IMR-90 (cell line): Measurements from ENCODE around the gene SLC25A51. TPM values are rescaled to one million over a fixed set of nuclear protein-coding genes. Genes with fewer than 3 reads are reported as not detected.

Experiments
- ATAC-seq: fragments of 200-7000 bp; cut with Tn5 transposase; 2 replicates; pipeline ENCODE4 v1.9.1; 2020; ENCODE audit warnings: low read depth, mild to moderate bottlenecking, moderate library complexity
- BruUV-seq: library from RNA; stranded (reverse); fragments of 400-500 nt; replicated peaks from 2 replicates; lab custom pipeline; 2021; lab: Mats Ljungman, UMichigan
- CTCF ChIA-PET: fragments of 300-600 bp; formaldehyde crosslinking; extraction: SDS; loops from one replicate; lab custom pipeline; 2021; ENCODE audit warnings: antibody characterized with exemption; lab: Yijun Ruan, JAX
- POLR2A ChIA-PET: fragments of 300-600 bp; sonication (Branson Sonifier 250); formaldehyde crosslinking; loops from one replicate; lab custom pipeline; 2022; ENCODE audit warnings: antibody characterized with exemption; ENCODE audit not compliant: unreplicated experiment; lab: Charles Lee
- DNase-seq: peaks from one replicate; pipeline ENCODE4 v3.0.0; 2013
- H2AFZ ChIP-seq: replicated peaks from 2 replicates; pipeline ENCODE3; 2013; ENCODE audit warnings: low read length, mild to moderate bottlenecking; ENCODE audit not compliant: poor library complexity
- H2AK5ac ChIP-seq: 2 replicates; pipeline ENCODE4 v1.6.1; 2013; ENCODE audit warnings: low read depth, low read length, inconsistent platforms
- H2AK9ac ChIP-seq: replicated peaks from 2 replicates; pipeline ENCODE3; 2013; ENCODE audit warnings: mild to moderate bottlenecking, low read depth, low read length, moderate library complexity; ENCODE audit not compliant: poor library complexity
- H2BK120ac ChIP-seq: 2 replicates; pipeline ENCODE4 v1.6.1; 2013; ENCODE audit warnings: low read depth, low read length, inconsistent platforms
- H2BK15ac ChIP-seq: 3 replicates; pipeline ENCODE4 v1.6.1; 2013; ENCODE audit warnings: low read depth, low read length, inconsistent platforms
- H2BK20ac ChIP-seq: 2 replicates; pipeline ENCODE4 v1.6.1; 2013; ENCODE audit warnings: low read depth, mild to moderate bottlenecking, inconsistent platforms, low read length, moderate library complexity
- H2BK5ac ChIP-seq: 2 replicates; pipeline ENCODE4 v1.6.1; 2013; ENCODE audit warnings: mild to moderate bottlenecking, low read depth, low read length, inconsistent platforms; ENCODE audit not compliant: poor library complexity, severe bottlenecking
- H3K14ac ChIP-seq: replicated peaks from 2 replicates; pipeline ENCODE4 v1.6.1; 2013; ENCODE audit warnings: low read depth, low read length, inconsistent platforms
- H3K18ac ChIP-seq: 2 replicates; pipeline ENCODE4 v1.6.1; 2013; ENCODE audit warnings: low read depth, low read length, control low read depth
- H3K23ac ChIP-seq: 2 replicates; pipeline ENCODE4 v1.6.1; 2013; ENCODE audit warnings: low read depth, low read length, inconsistent platforms
- H3K27ac ChIP-seq: 2 replicates; pipeline ENCODE4 v1.5.1; 2013; ENCODE audit warnings: mild to moderate bottlenecking, control low read depth, low read length; ENCODE audit not compliant: insufficient read depth
- H3K27me3 ChIP-seq: 2 replicates; pipeline ENCODE4 v1.6.1; 2013; ENCODE audit warnings: low read length; ENCODE audit not compliant: control insufficient read depth, insufficient read depth
- H3K36me3 ChIP-seq: 2 replicates; pipeline ENCODE4 v1.6.1; 2013; ENCODE audit warnings: low read length, mixed read lengths; ENCODE audit not compliant: control insufficient read depth, insufficient read depth
- H3K4ac ChIP-seq: 2 replicates; pipeline ENCODE4 v1.6.1; 2013; ENCODE audit warnings: low read depth, low read length, inconsistent platforms
- H3K4me1 ChIP-seq: 2 replicates; pipeline ENCODE4 v1.6.1; 2013; ENCODE audit warnings: low read length, mixed read lengths; ENCODE audit not compliant: control insufficient read depth, insufficient read depth
- H3K4me2 ChIP-seq: 2 replicates; pipeline ENCODE4 v1.6.1; 2013; ENCODE audit warnings: low read depth, mild to moderate bottlenecking, control low read depth, low read length, moderate library complexity
- H3K4me3 ChIP-seq: 2 replicates; pipeline ENCODE4 v1.5.1; 2013; ENCODE audit warnings: low read depth, mild to moderate bottlenecking, control low read depth, low read length, moderate library complexity; ENCODE audit not compliant: insufficient read depth
- H3K56ac ChIP-seq: 2 replicates; pipeline ENCODE4 v1.6.1; 2013; ENCODE audit warnings: low read length, inconsistent platforms; ENCODE audit not compliant: insufficient read depth; ENCODE audit errors: extremely low read depth
- H3K79me1 ChIP-seq, 2 experiments: 2 replicates each; pipeline ENCODE4 v1.6.1; 2013; ENCODE audit warnings: low read length in 2 of 2, inconsistent platforms in 1 of 2, low read depth in 1 of 2
- H3K9ac ChIP-seq: 2 replicates; pipeline ENCODE4 v1.6.1; 2013; ENCODE audit warnings: low read depth, low read length, control low read depth
- H3K9me1 ChIP-seq: 2 replicates; pipeline ENCODE4 v1.6.1; 2013; ENCODE audit warnings: low read length, inconsistent platforms; ENCODE audit not compliant: insufficient read depth
- H3K9me3 ChIP-seq: 2 replicates; pipeline ENCODE4 v1.6.1; 2013; ENCODE audit warnings: low read length; ENCODE audit not compliant: control insufficient read depth, insufficient read depth
- H4K20me1 ChIP-seq: 2 replicates; pipeline ENCODE4 v1.6.1; 2013; ENCODE audit warnings: low read length, inconsistent platforms; ENCODE audit not compliant: insufficient read depth
- H4K5ac ChIP-seq: 2 replicates; pipeline ENCODE4 v1.6.1; 2013; ENCODE audit warnings: mild to moderate bottlenecking, low read depth, low read length, control low read depth
- H4K8ac ChIP-seq, 2 experiments: 2 replicates each; pipeline ENCODE4 v1.6.1; 2013; ENCODE audit warnings: low read depth in 2 of 2, low read length in 2 of 2, control low read depth in 1 of 2, inconsistent platforms in 1 of 2
- H4K91ac ChIP-seq: 2 replicates; pipeline ENCODE4 v1.6.1; 2013; ENCODE audit warnings: low read depth, low read length, inconsistent platforms; ENCODE audit not compliant: insufficient read depth
- BHLHE40 ChIP-seq: fragments of 150-350 bp; IDR thresholded peaks from 2 replicates; pipeline ENCODE4 v1.6.1; 2016; ENCODE audit warnings: mild to moderate bottlenecking, low read depth, low read length
- CEBPB ChIP-seq: IDR thresholded peaks from 2 replicates; pipeline ENCODE4 v1.6.1; 2012; ENCODE audit warnings: low read depth, low read length, improper control_type of control experiment
- CHD1 ChIP-seq: IDR thresholded peaks from 2 replicates; pipeline ENCODE4 v1.6.1; 2012; ENCODE audit warnings: low read depth, low read length, improper control_type of control experiment
- FOS ChIP-seq: fragments of 150-350 bp; IDR thresholded peaks from 2 replicates; pipeline ENCODE4 v1.6.1; 2016; ENCODE audit warnings: low read depth, low read length
- MAFK ChIP-seq: IDR thresholded peaks from 2 replicates; pipeline ENCODE4 v1.6.1; 2012; ENCODE audit warnings: low read depth, low read length, improper control_type of control experiment
- MAZ ChIP-seq: IDR thresholded peaks from 2 replicates; pipeline ENCODE4 v1.6.1; 2012; ENCODE audit warnings: low read depth, mild to moderate bottlenecking, low read length, improper control_type of control experiment, moderate library complexity, borderline replicate concordance
- MXI1 ChIP-seq: IDR thresholded peaks from 2 replicates; pipeline ENCODE4 v1.6.1; 2012; ENCODE audit warnings: low read depth, mild to moderate bottlenecking, low read length, moderate library complexity, borderline replicate concordance
- NFE2L2 ChIP-seq: fragments of 150-350 bp; IDR thresholded peaks from 2 replicates; pipeline ENCODE4 v1.6.1; 2016; ENCODE audit warnings: low read depth, mild to moderate bottlenecking, low read length
- POLR2A ChIP-seq: IDR thresholded peaks from 2 replicates; pipeline ENCODE4 v1.6.1; 2012; ENCODE audit warnings: mild to moderate bottlenecking, low read depth, low read length
- RAD21 ChIP-seq: IDR thresholded peaks from 2 replicates; pipeline ENCODE4 v1.6.1; 2012; ENCODE audit warnings: low read length, improper control_type of control experiment
- RCOR1 ChIP-seq: IDR thresholded peaks from 2 replicates; pipeline ENCODE4 v1.6.1; 2012; ENCODE audit warnings: mild to moderate bottlenecking, low read length, improper control_type of control experiment; ENCODE audit not compliant: insufficient replicate concordance
- RFX5 ChIP-seq: IDR thresholded peaks from 2 replicates; pipeline ENCODE4 v1.8.0; 2012; ENCODE audit warnings: low read depth, mild to moderate bottlenecking, low read length, moderate library complexity
- SMC3 ChIP-seq: fragments of 150-350 bp; IDR thresholded peaks from 2 replicates; pipeline ENCODE4 v1.6.1; 2016; ENCODE audit warnings: low read depth, mild to moderate bottlenecking, antibody characterized with exemption, low read length, moderate library complexity
- USF2 ChIP-seq: fragments of 150-350 bp; IDR thresholded peaks from 2 replicates; pipeline ENCODE4 v1.6.1; 2017; ENCODE audit warnings: mild to moderate bottlenecking, antibody characterized with exemption, low read length, low read depth
- dilution Hi-C: fragments of 300-500 bp; cut with HindIII; formaldehyde crosslinking; loops from one replicate; pipeline ENCODE4 v1.14.3; 2018; ENCODE audit warnings: low sequenced_read_pairs; ENCODE audit not compliant: unreplicated experiment
- in situ Hi-C: fragments of 300-500 bp; cut with MboI; formaldehyde crosslinking; loops from 3 replicates; pipeline ENCODE4 v1.14.3; 2019; ENCODE audit warnings: low sequenced_read_pairs, inconsistent platforms, mixed read lengths
- intact Hi-C: fragments of 100-400 bp; cut with micrococcal nuclease; formaldehyde crosslinking; loops from 2 replicates; pipeline ENCODE4 v1.10.0; 2022
- polyA plus RNA-seq, 3 experiments: library from polyadenylated mRNA; depleted of rRNA; stranded (reverse); fragments of >200 nt; gene quantifications; 2 replicates each; pipeline ENCODE4 v1.2.3, GENCODE V29; 2012; ENCODE audit warnings: low replicate concordance in 1 of 3
- total RNA-seq: library from RNA; depleted of rRNA; stranded (reverse); fragments of >200 nt; gene quantifications from 2 replicates; pipeline ENCODE4 v1.2.3, GENCODE V29; 2012
- TF ChIP-seq, protein P1 (sequence below): fragments of 150-350 bp; IDR thresholded peaks from 2 replicates; pipeline ENCODE4 v1.6.1; 2016; ENCODE audit warnings: low read depth, mild to moderate bottlenecking, low read length, moderate library complexity, borderline replicate concordance
- TF ChIP-seq, protein P2 (sequence below): conservative IDR thresholded peaks from 2 replicates; pipeline ENCODE4 v1.5.1; 2012; ENCODE audit warnings: mild to moderate bottlenecking, low read depth, low read length, improper control_type of control experiment

The SLC25A51 gene
- total and polyA plus RNA-seq, 2 of the 4 experiments (the other 2 are of a cell fraction): 14.1 to 81.6 TPM

DNA sequence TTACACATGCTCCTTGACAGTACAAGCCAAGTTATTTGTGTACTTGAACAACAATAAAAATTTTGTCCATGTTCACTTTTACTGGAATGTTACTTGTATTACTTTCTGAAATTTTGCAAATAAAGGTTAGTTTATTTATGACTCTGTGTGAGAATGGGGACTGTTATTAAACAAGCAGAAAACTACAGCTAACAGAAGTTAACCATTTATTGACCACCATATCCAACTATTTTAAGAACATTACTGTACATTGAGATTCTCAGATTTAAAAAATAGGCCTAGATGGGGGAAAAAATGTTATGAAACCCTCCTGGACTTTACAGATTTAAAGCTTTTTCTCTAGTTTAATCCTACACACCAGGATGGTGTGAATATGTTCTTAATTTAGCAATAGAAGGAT, 1.8 kb downstream of the SLC25A51 start:
- Histone ChIP-seq H2BK15ac (no peak overlapping the region), H3K27me3 (no peaks in the 10 kb centered on the region), H3K79me1 (peaks cover 13 to 37% of the 10 kb centered on the region in 2 experiments), H2AFZ (no peak overlapping the region), H3K56ac (no peak overlapping the region), H2AK5ac (no peak overlapping the region), H4K8ac (no peak overlapping the region), H4K20me1 (no peaks in the 10 kb centered on the region), H3K9ac (no peak overlapping the region), H3K36me3 (peaks cover 6% of the 10 kb centered on the region; the same call in 1 of the 2 replicates), H2BK5ac (no peak overlapping the region), H4K91ac (no peak overlapping the region), H3K9me1 (peaks cover 10% of the 10 kb centered on the region), H3K4me1 (peaks cover 14% of the 10 kb centered on the region), H2BK20ac (no peak overlapping the region), H3K14ac (no peak overlapping the region), H3K18ac (no peak overlapping the region), H3K4me2 (peak overlapping the region; percentile 4; the same call in 1 of the 2 replicates), H3K4ac (no peak overlapping the region), H3K4me3 (no peak overlapping the region), H3K9me3 (no peaks in the 10 kb centered on the region), H4K5ac (no peak overlapping the region), H3K27ac (no peak overlapping the region), H2AK9ac (no peak overlapping the region), H3K23ac (no peak overlapping the region), H2BK120ac (no peak overlapping the region)
- POLR2A ChIA-PET: no interaction called here
- DNase-seq: no peak
- TF ChIP-seq, protein P1, sequence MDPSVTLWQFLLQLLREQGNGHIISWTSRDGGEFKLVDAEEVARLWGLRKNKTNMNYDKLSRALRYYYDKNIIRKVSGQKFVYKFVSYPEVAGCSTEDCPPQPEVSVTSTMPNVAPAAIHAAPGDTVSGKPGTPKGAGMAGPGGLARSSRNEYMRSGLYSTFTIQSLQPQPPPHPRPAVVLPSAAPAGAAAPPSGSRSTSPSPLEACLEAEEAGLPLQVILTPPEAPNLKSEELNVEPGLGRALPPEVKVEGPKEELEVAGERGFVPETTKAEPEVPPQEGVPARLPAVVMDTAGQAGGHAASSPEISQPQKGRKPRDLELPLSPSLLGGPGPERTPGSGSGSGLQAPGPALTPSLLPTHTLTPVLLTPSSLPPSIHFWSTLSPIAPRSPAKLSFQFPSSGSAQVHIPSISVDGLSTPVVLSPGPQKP: no peak
- TF ChIP-seq MAZ (no peak), MXI1 (no peak), BHLHE40 (no peak), SMC3 (no peak), MAFK (no peak), RCOR1 (no peak), RAD21 (no peak), NFE2L2 (no peak), USF2 (no peak), CEBPB (no peak), FOS (no peak), POLR2A (no peak), CHD1 (no peak), RFX5 (no peak)
- TF ChIP-seq, protein P2, sequence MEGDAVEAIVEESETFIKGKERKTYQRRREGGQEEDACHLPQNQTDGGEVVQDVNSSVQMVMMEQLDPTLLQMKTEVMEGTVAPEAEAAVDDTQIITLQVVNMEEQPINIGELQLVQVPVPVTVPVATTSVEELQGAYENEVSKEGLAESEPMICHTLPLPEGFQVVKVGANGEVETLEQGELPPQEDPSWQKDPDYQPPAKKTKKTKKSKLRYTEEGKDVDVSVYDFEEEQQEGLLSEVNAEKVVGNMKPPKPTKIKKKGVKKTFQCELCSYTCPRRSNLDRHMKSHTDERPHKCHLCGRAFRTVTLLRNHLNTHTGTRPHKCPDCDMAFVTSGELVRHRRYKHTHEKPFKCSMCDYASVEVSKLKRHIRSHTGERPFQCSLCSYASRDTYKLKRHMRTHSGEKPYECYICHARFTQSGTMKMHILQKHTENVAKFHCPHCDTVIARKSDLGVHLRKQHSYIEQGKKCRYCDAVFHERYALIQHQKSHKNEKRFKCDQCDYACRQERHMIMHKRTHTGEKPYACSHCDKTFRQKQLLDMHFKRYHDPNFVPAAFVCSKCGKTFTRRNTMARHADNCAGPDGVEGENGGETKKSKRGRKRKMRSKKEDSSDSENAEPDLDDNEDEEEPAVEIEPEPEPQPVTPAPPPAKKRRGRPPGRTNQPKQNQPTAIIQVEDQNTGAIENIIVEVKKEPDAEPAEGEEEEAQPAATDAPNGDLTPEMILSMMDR: no peak
- dilution Hi-C loops (loop anchor here (25.0 kb wide), 1 partner anchor 485 kb away; the partner anchor contains the start of gene ALDH1B1), in situ Hi-C loops (loop anchor here (10.0 kb wide), 1 partner anchor 317 kb away; no protein-coding TSS in a partner anchor), intact Hi-C loops (loop anchor here (2.0 to 5.0 kb wide), 3 partner anchors 155 to 420 kb away; partner anchors contain the start of gene TOMM5)
- ATAC-seq: no peak
- CTCF ChIA-PET: interaction anchor here (0.6 to 1.1 kb wide), 2 partner anchors 361 to 420 kb away, joined by 4 read pairs; no protein-coding TSS in a partner anchor
- no TSS peak for BruUV-seq
